ENCODE data around the gene ZSCAN2. TPM values are rescaled to one million over a fixed set of nuclear protein-coding genes. Genes with fewer than 3 reads are reported as not detected.

ZSCAN2 gene
- total RNA-seq, 6 experiments from 2014 or later: 4.5 to 5.9 (median 5.5) TPM

GRCh38 chr15:84653584-84653909 is 52.7 kb downstream of the ZSCAN2 start:
- no peak for TF ChIP-seq CTCF (IDR thresholded peaks at IDR 0.05)
- Mint-ChIP-seq H3K27ac (peak overlapping the region; percentile 99), H3K4me1 (ENCODE audit: low read depth) (peaks cover 52% of the 10 kb centered on the region), H3K4me3 (peak overlapping the region; percentile 99), H3K27me3 (ENCODE audit: insufficient read depth) (no peaks in the 10 kb centered on the region; the same call in 1 of the 2 replicates), H3K9me3 (no peaks in the 10 kb centered on the region), H3K36me3 (ENCODE audit: low read depth) (peaks cover 25% of the 10 kb centered on the region)
- no peak for DNase-seq

- TF ChIP-seq CTCF (IDR thresholded peaks at IDR 0.05): no peak
- Mint-ChIP-seq H3K27ac (peak within 1 kb of the TSS; percentile 99), H3K4me1 (ENCODE audit: low read depth) (peaks cover 51% of the 10 kb centered on the region), H3K9me3 (no peaks in the 10 kb centered on the region), H3K27me3 (ENCODE audit: insufficient read depth) (no peaks in the 10 kb centered on the region; the same call in 1 of the 2 replicates), H3K4me3 (peak within 1 kb of the TSS; percentile 99), H3K36me3 (ENCODE audit: low read depth) (peaks cover 20% of the 10 kb centered on the region)
- peak; percentile 93 for DNase-seq
Observed at GRCh38 chr15:84653910-84654688, 53.3 kb downstream of the ZSCAN2 start, which contains the start of gene WDR73. Gene WDR73 (minus strand): TSS chr15:84654283. CDS start chr15:84654274, 9 bp downstream.

GRCh38 chr15:84654689-84655453 is 54.1 kb downstream of the ZSCAN2 start:
- Mint-ChIP-seq H3K9me3 (no peaks in the 10 kb centered on the region), H3K4me3 (peak overlapping the region; percentile 99), H3K4me1 (ENCODE audit: low read depth) (peaks cover 55% of the 10 kb centered on the region), H3K27ac (peak overlapping the region; percentile 99), H3K27me3 (ENCODE audit: insufficient read depth) (no peaks in the 10 kb centered on the region; the same call in 1 of the 2 replicates), H3K36me3 (ENCODE audit: low read depth) (peaks cover 18% of the 10 kb centered on the region)
- DNase-seq: peak; percentile 69
- peak; percentile 83 for TF ChIP-seq CTCF (IDR thresholded peaks at IDR 0.05)

GRCh38 chr15:84656972-84657371 is 56.2 kb downstream of the ZSCAN2 start:
- peaks cover 48% of the 10 kb centered on the region for H3K4me1 Mint-ChIP-seq (ENCODE audit: low read depth)
- H3K36me3 Mint-ChIP-seq (ENCODE audit: low read depth): peaks cover 11% of the 10 kb centered on the region

GRCh38 chr15:84657748-84658079 is 56.9 kb downstream of the ZSCAN2 start:
- no peak for TF ChIP-seq CTCF (IDR thresholded peaks at IDR 0.05)
- Mint-ChIP-seq H3K27me3 (ENCODE audit: insufficient read depth) (no peaks in the 10 kb centered on the region; the same call in 1 of the 2 replicates), H3K27ac (no peak overlapping the region), H3K9me3 (no peaks in the 10 kb centered on the region), H3K4me3 (peak overlapping the region; percentile 74), H3K4me1 (ENCODE audit: low read depth) (peaks cover 41% of the 10 kb centered on the region), H3K36me3 (ENCODE audit: low read depth) (peaks cover 5% of the 10 kb centered on the region; the same call in 1 of the 2 replicates)
- no peak for DNase-seq

More at GRCh38 chr15:84656972-84657371, 56.2 kb downstream of the ZSCAN2 start:
- peak overlapping the region; percentile 74 for H3K4me3 Mint-ChIP-seq
- H3K27ac Mint-ChIP-seq: no peak overlapping the region
- DNase-seq: no peak
- no peaks in the 10 kb centered on the region for H3K9me3 Mint-ChIP-seq
- H3K27me3 Mint-ChIP-seq (ENCODE audit: insufficient read depth): no peaks in the 10 kb centered on the region; the same call in 1 of the 2 replicates
- TF ChIP-seq CTCF (IDR thresholded peaks at IDR 0.05): no peak

Measured in HFFc6 (cell line).